HepG2 (cell line): ENCODE measurements around the gene HSCB. TPM values are rescaled to one million over a fixed set of nuclear protein-coding genes. Genes with fewer than 3 reads are reported as not detected.

ENCODE experiments used
- GMEB2 ChIP-seq: IDR thresholded peaks from 2 replicates; pipeline ENCODE4 v1.6.1; 2016; ENCODE audit warnings: missing biosample characterization, missing genetic modification reagents, low read depth
- IRF2 ChIP-seq: IDR thresholded peaks from 2 replicates; pipeline ENCODE4 v1.6.1; 2018; ENCODE audit warnings: missing genetic modification reagents, missing compliant biosample characterization
- JUNB ChIP-seq: sonication (generic); formaldehyde crosslinking; IDR thresholded peaks from 2 replicates; pipeline ENCODE4 v1.8.0; 2022; ENCODE audit warnings: missing genetic modification reagents, mild to moderate bottlenecking, borderline replicate concordance
- KAT8 ChIP-seq: IDR thresholded peaks from 2 replicates; pipeline ENCODE4 v1.6.1; 2016; ENCODE audit warnings: missing genetic modification reagents, missing compliant biosample characterization
- MEF2D ChIP-seq: sonication (generic); formaldehyde crosslinking; IDR thresholded peaks from 2 replicates; pipeline ENCODE4 v1.5.1; 2020; ENCODE audit warnings: mild to moderate bottlenecking, missing genetic modification reagents
- MEIS1 ChIP-seq: sonication (generic); formaldehyde crosslinking; IDR thresholded peaks from 2 replicates; pipeline ENCODE4 v1.9.0; 2021; ENCODE audit warnings: mild to moderate bottlenecking, missing genetic modification reagents, moderate library complexity, borderline replicate concordance
- NR2C2 ChIP-seq: sonication (generic); formaldehyde crosslinking; IDR thresholded peaks from 2 replicates; pipeline ENCODE4 v1.4.0; 2020; ENCODE audit warnings: missing genetic modification reagents, mild to moderate bottlenecking, moderate library complexity, borderline replicate concordance
- NR2F1 ChIP-seq, 2 experiments: fragments of 450-650 bp in 1 of 2; formaldehyde crosslinking in 1 of 2; IDR thresholded peaks; 2 replicates each; pipeline versions ENCODE4 v1.5.0 to v1.6.1; 2016 to 2020; ENCODE audit warnings: mild to moderate bottlenecking in 1 of 2, missing compliant biosample characterization in 1 of 2, missing genetic modification reagents in 1 of 2, moderate library complexity in 1 of 2
- REXO4 ChIP-seq: sonication (generic); formaldehyde crosslinking; IDR thresholded peaks from 2 replicates; pipeline ENCODE4 v1.8.0; 2022; ENCODE audit warnings: missing genetic modification reagents, mild to moderate bottlenecking, borderline replicate concordance
- RNF219 ChIP-seq: sonication (generic); formaldehyde crosslinking; IDR thresholded peaks from 2 replicates; pipeline ENCODE4 v1.5.0; 2020; ENCODE audit warnings: mild to moderate bottlenecking, missing genetic modification reagents
- RXRA ChIP-seq: sonication (generic); formaldehyde crosslinking; IDR thresholded peaks from 2 replicates; pipeline ENCODE4 v1.5.1; 2020; ENCODE audit warnings: missing genetic modification reagents
- SALL1 ChIP-seq: sonication (generic); formaldehyde crosslinking; IDR thresholded peaks from 2 replicates; pipeline ENCODE4 v1.8.0; 2022; ENCODE audit warnings: mild to moderate bottlenecking, missing genetic modification reagents
- SMARCE1 ChIP-seq: fragments of 450-650 bp; IDR thresholded peaks from 2 replicates; pipeline ENCODE4 v1.6.1; 2017; ENCODE audit warnings: borderline replicate concordance
- SOX6 ChIP-seq, 2 experiments: fragments of 450-650 bp in 1 of 2; sonication (generic) in 1 of 2; formaldehyde crosslinking in 1 of 2; IDR thresholded peaks; 2 replicates each; pipeline versions ENCODE4 v1.4.0 to v1.6.1; 2017 to 2020; ENCODE audit warnings: antibody characterized with exemption in 1 of 2, mild to moderate bottlenecking in 1 of 2, missing genetic modification reagents in 1 of 2
- TRAFD1 ChIP-seq: sonication (generic); formaldehyde crosslinking; IDR thresholded peaks from 2 replicates; pipeline ENCODE4 v1.5.1; 2020; ENCODE audit warnings: missing genetic modification reagents, mild to moderate bottlenecking, borderline replicate concordance
- ZNF234 ChIP-seq: sonication (generic); formaldehyde crosslinking; conservative IDR thresholded peaks from 2 replicates; pipeline ENCODE4 v1.5.1; 2020; ENCODE audit warnings: mild to moderate bottlenecking, missing genetic modification reagents
- ZNF282 ChIP-seq: fragments of 450-650 bp; IDR thresholded peaks from 2 replicates; pipeline ENCODE4 v1.6.1; 2018; ENCODE audit not compliant: partially characterized antibody
- ZNF331 ChIP-seq: sonication (generic); formaldehyde crosslinking; IDR thresholded peaks from 2 replicates; pipeline ENCODE4 v1.4.0; 2020; ENCODE audit warnings: missing genetic modification reagents
- ZSCAN29 ChIP-seq: sonication (generic); formaldehyde crosslinking; conservative IDR thresholded peaks from 2 replicates; pipeline ENCODE4 v1.4.0; 2020; ENCODE audit warnings: mild to moderate bottlenecking, missing genetic modification reagents
- polyA plus RNA-seq, 8 experiments: library from polyadenylated mRNA; depleted of rRNA in 3 of 8; stranded (reverse) in 7 of 8; unstranded in 1 of 8; fragments of >200 nt; fragmentation: Illumina TruSeq in 4 of 8; extraction: Trizol in 4 of 8; gene quantifications; 2 replicates each; pipeline versions ENCODE4 v1.2.1 to v1.2.3, GENCODE V29; 2011 to 2016; ENCODE audit warnings: low read depth in 4 of 8, missing spikeins in 1 of 8, mixed read lengths in 1 of 8; ENCODE audit not compliant: insufficient read depth in 1 of 8
- total RNA-seq, 5 experiments: library from RNA; depleted of rRNA; stranded (reverse); fragments of >200 nt; fragmentation: Illumina TruSeq; extraction: Trizol; gene quantifications; 2 replicates each; pipeline ENCODE4 v1.2.3, GENCODE V29; 2016; ENCODE audit warnings: low read depth in 1 of 5
- TF ChIP-seq, protein P1 (sequence below): sonication (generic); formaldehyde crosslinking; IDR thresholded peaks from 2 replicates; pipeline ENCODE4 v1.4.0; 2020; ENCODE audit warnings: mild to moderate bottlenecking, missing genetic modification reagents
- TF ChIP-seq, protein P2 (sequence below): IDR thresholded peaks from 2 replicates; pipeline ENCODE4 v1.6.1; 2016; ENCODE audit warnings: mild to moderate bottlenecking

Gene HSCB
- total and polyA plus RNA-seq, 2 of the 13 experiments (the other 11 are each of a cell fraction or from before 2014, with no cell fraction given), result 15.4 to 20.9 TPM

DNA sequence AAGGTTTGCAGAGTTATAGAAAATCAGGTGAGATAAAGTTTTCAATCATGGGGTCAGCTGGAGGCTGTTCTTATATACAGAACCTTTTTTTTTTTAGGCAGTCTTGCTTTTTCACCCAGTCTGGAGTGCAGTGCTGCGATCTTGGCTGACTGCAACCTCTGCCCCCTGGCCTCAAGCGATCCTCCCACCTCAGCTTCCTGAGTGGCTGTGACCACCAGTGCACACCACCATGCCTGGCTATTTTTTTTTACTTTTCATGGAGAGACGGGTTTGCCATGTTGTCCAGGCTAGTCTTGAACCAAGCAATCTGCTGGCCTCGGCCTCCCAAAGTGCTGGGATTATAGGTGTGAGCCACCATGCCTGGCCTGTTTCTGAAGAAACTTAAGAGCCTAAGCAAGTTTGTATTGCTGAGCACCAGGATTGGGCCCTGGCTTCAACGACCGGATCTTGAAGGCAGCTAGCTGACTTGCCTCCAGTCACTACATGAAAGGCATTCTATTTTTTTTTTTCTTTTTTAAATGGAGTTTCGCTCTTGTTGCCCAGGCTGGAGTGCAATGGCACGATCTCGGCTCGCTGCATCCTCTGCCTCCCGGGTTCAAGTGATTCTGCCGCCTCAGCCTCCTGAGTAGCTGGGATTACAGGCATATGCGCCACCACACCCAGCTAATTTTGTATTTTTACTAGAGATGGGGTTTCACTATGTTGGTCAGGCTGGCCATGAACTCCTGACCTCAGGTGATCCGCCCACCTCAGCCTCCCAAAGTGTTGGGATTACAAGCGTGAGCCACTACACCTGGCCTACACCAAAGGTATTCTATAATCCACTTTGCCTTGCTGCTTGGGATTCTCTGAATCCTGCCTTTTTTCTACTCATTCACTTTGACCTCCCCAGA lies 50.9 kb downstream of the HSCB start (continued):
- TF ChIP-seq TRAFD1 (no peak), ZNF282 (no peak), MEF2D (no peak), JUNB (CRISPR knock-in tag) (no peak), ZSCAN29 (no peak), SMARCE1 (no peak), MEIS1 (CRISPR knock-in tag) (no peak), KAT8 (CRISPR knock-in tag) (no peak), ZNF234 (no peak), NR2C2 (CRISPR knock-in tag) (peak; percentile 85), NR2F1 (CRISPR knock-in tag; IDR thresholded peaks at IDR 0.05) (peak; percentile 58 to 77; a peak in 3 of 4 replicates), SOX6 (IDR thresholded peaks at IDR 0.05) (no peak), SOX6 (CRISPR knock-in tag; IDR thresholded peaks at IDR 0.05) (peak; percentile 40), SALL1 (CRISPR knock-in tag) (peak; percentile 39), ZNF331 (0 out of 2 replicates have a peak, but pooled peaks have one; percentile 28), IRF2 (CRISPR knock-in tag) (peak; percentile 27; the same call in 1 of the 2 replicates), GMEB2 (CRISPR knock-in tag) (no peak), RNF219 (CRISPR knock-in tag) (0 out of 2 replicates have a peak, but pooled peaks have one; percentile 35), RXRA (CRISPR knock-in tag) (peak; percentile 76; the same call in 1 of the 2 replicates), REXO4 (no peak)
- TF ChIP-seq, protein P1, sequence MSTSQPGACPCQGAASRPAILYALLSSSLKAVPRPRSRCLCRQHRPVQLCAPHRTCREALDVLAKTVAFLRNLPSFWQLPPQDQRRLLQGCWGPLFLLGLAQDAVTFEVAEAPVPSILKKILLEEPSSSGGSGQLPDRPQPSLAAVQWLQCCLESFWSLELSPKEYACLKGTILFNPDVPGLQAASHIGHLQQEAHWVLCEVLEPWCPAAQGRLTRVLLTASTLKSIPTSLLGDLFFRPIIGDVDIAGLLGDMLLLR (CRISPR knock-in tag), result no peak
- TF ChIP-seq, protein P2, sequence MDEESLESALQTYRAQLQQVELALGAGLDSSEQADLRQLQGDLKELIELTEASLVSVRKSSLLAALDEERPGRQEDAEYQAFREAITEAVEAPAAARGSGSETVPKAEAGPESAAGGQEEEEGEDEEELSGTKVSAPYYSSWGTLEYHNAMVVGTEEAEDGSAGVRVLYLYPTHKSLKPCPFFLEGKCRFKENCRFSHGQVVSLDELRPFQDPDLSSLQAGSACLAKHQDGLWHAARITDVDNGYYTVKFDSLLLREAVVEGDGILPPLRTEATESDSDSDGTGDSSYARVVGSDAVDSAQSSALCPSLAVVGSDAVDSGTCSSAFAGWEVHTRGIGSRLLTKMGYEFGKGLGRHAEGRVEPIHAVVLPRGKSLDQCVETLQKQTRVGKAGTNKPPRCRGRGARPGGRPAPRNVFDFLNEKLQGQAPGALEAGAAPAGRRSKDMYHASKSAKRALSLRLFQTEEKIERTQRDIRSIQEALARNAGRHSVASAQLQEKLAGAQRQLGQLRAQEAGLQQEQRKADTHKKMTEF (CRISPR knock-in tag), result peak; percentile 16; the same call in 1 of the 2 replicates
